Lung (tissue), 12 donors: ENCODE results near the gene EPHA7. TPM values are rescaled to one million over a fixed set of nuclear protein-coding genes. Genes with fewer than 3 reads are reported as not detected.
A peak's percentile ranks its signal among the peaks of the same experiment; 100 is the strongest.

Experiments
- ATAC-seq: fragments of 200-7000 bp; cut with Tn5 transposase; one replicate; pipeline ENCODE4 v1.9.1; 2020; ENCODE audit warnings: moderate number of reproducible peaks; ENCODE audit not compliant: insufficient read depth, low FRiP score
- DNase-seq, 3 donors: peaks; one replicate each; pipeline ENCODE4 v3.0.0-alpha.2; 2013 to 2017
- H3K27ac ChIP-seq, 2 donors: one replicate each; pipeline ENCODE4 v1.5.1; 2013; ENCODE audit warnings: mild to moderate bottlenecking in 2 of 2, moderate library complexity in 2 of 2, control low read depth in 1 of 2, inconsistent platforms in 1 of 2, low read depth in 1 of 2, low read length in 1 of 2
- H3K27me3 ChIP-seq, 3 donors: one replicate each; pipeline ENCODE4 v1.5.1; 2013; ENCODE audit warnings: low read length in 2 of 3; ENCODE audit not compliant: control insufficient read depth in 3 of 3, insufficient read depth in 3 of 3
- H3K36me3 ChIP-seq, 4 donors: one replicate each; pipeline ENCODE4 v1.5.1; 2013; ENCODE audit warnings: low read length in 4 of 4, mild to moderate bottlenecking in 1 of 4, moderate library complexity in 1 of 4; ENCODE audit not compliant: control insufficient read depth in 4 of 4, insufficient read depth in 4 of 4
- H3K4me1 ChIP-seq, 5 donors: one replicate each; pipeline ENCODE4 v1.5.1; 2013; ENCODE audit warnings: low read length in 5 of 5, mild to moderate bottlenecking in 2 of 5, moderate library complexity in 1 of 5; ENCODE audit not compliant: control insufficient read depth in 5 of 5, insufficient read depth in 5 of 5
- H3K4me3 ChIP-seq: one replicate; pipeline ENCODE4 v1.5.1; 2013; ENCODE audit warnings: mild to moderate bottlenecking, control low read depth, moderate library complexity
- H3K9ac ChIP-seq, 2 donors: one replicate each; pipeline ENCODE4 v1.5.1; 2013; ENCODE audit warnings: low read length in 2 of 2, control low read depth in 1 of 2; ENCODE audit not compliant: insufficient read depth in 1 of 2
- H3K9me3 ChIP-seq, 4 donors: one replicate each; pipeline ENCODE4 v1.5.1; 2013; ENCODE audit warnings: low read length in 3 of 4, mild to moderate bottlenecking in 1 of 4, moderate library complexity in 1 of 4; ENCODE audit not compliant: control insufficient read depth in 4 of 4, insufficient read depth in 3 of 4
- CTCF ChIP-seq: IDR thresholded peaks from 2 replicates; pipeline ENCODE4 v1.5.1; 2012; ENCODE audit warnings: mild to moderate bottlenecking; ENCODE audit errors: control extremely low read depth, extremely low read depth
- WGBS, 2 donors: extraction: QIAGEN DNeasy Blood & Tissue Kit; methylation state at CpG; one replicate each; pipeline ENCODE4 v1.1.7; 2013; 5-methylcytosine and 5-hydroxymethylcytosine counted together
- polyA plus RNA-seq, 2 donors: library from polyadenylated mRNA; stranded (reverse); fragments of 200-250 nt; gene quantifications; one replicate each; pipeline ENCODE4 v1.2.1, GENCODE V29; 2013
- total RNA-seq, 2 donors: library from RNA; depleted of rRNA in 1 of 2; stranded (reverse); fragments of >200 nt in 1 of 2; gene quantifications; one replicate each; pipeline ENCODE4 v1.2.1, GENCODE V29; 2014 to 2021
- donor health status: control.
- donor health status: control.
- donor health status: Bipolar disorder and iron deficiency.
- donor health status: healthy.
- donor health status: DM: yes; HTN: yes; CAD: no.

EPHA7 gene
- total and polyA plus RNA-seq, 4 donors = 0.06 to 6.3 (median 0.62) TPM

- H3K4me3 ChIP-seq = no peak overlapping the region
- no peak for ATAC-seq
These were observed 47.6 kb downstream of the EPHA7 start for GRCh38 chr6:93371756-93372155.

GRCh38 chr6:93369586-93370134, 49.7 kb downstream of the EPHA7 start:
- no peaks in the 10 kb centered on the region for H3K4me1 ChIP-seq
- ATAC-seq = no peak
- no peak for TF ChIP-seq CTCF
- no peaks in the 10 kb centered on the region for H3K36me3 ChIP-seq
- no peak overlapping the region for H3K4me3 ChIP-seq
- no peak overlapping the region for H3K27ac ChIP-seq
- no peak overlapping the region for H3K9ac ChIP-seq
- WGBS, 2 donors = 83 to 84% methylated on average over 3 of the region's 3 CpGs
- DNase-seq = no peak
- H3K9me3 ChIP-seq = no peaks in the 10 kb centered on the region
- H3K27me3 ChIP-seq = no peaks in the 10 kb centered on the region

More at GRCh38 chr6:93371756-93372155, 47.6 kb downstream of the EPHA7 start:
- Histone ChIP-seq H3K27me3 (no peaks in the 10 kb centered on the region), H3K36me3 (no peaks in the 10 kb centered on the region), H3K4me1 (no peaks in the 10 kb centered on the region), H3K9ac (no peak overlapping the region), H3K9me3 (no peaks in the 10 kb centered on the region), H3K27ac (no peak overlapping the region)
- no peak for TF ChIP-seq CTCF
- DNase-seq = no peak

- Histone ChIP-seq H3K27me3 (no peaks in the 10 kb centered on the region), H3K36me3 (no peaks in the 10 kb centered on the region), H3K4me1 (peaks cover 0 to 2% (median 0%) of the 10 kb centered on the region in 5 donors), H3K9me3 (no peaks in the 10 kb centered on the region), H3K4me3 (no peak overlapping the region), H3K9ac (no peak overlapping the region), H3K27ac (no peak overlapping the region)
- TF ChIP-seq CTCF = no peak
- DNase-seq (no peak), ATAC-seq (no peak)
- 90 to 92% methylated on average over 7 of the region's 7 CpGs for WGBS, 2 donors
These were observed 52.9 kb downstream of the EPHA7 start for GRCh38 chr6:93366506-93366905.

- no peak for TF ChIP-seq CTCF
- ATAC-seq = no peak
- DNase-seq = no peak
- Histone ChIP-seq H3K27me3 (no peaks in the 10 kb centered on the region), H3K27ac (no peak overlapping the region), H3K9ac (peak overlapping the region in 1 of 2 donors; percentile 4), H3K9me3 (no peaks in the 10 kb centered on the region), H3K4me1 (peaks cover 0 to 7% (median 0%) of the 10 kb centered on the region in 5 donors), H3K36me3 (no peaks in the 10 kb centered on the region), H3K4me3 (no peak overlapping the region)
- 76 to 80% methylated on average over 3 of the region's 3 CpGs for WGBS, 2 donors
These were observed 53.9 kb downstream of the EPHA7 start for GRCh38 chr6:93365445-93365844.
